ENCODE results near the gene GNG3. TPM values are rescaled to one million over a fixed set of nuclear protein-coding genes. Genes with fewer than 3 reads are reported as not detected.

Gene GNG3
- total RNA-seq, 1 donor, result not detected

DNA sequence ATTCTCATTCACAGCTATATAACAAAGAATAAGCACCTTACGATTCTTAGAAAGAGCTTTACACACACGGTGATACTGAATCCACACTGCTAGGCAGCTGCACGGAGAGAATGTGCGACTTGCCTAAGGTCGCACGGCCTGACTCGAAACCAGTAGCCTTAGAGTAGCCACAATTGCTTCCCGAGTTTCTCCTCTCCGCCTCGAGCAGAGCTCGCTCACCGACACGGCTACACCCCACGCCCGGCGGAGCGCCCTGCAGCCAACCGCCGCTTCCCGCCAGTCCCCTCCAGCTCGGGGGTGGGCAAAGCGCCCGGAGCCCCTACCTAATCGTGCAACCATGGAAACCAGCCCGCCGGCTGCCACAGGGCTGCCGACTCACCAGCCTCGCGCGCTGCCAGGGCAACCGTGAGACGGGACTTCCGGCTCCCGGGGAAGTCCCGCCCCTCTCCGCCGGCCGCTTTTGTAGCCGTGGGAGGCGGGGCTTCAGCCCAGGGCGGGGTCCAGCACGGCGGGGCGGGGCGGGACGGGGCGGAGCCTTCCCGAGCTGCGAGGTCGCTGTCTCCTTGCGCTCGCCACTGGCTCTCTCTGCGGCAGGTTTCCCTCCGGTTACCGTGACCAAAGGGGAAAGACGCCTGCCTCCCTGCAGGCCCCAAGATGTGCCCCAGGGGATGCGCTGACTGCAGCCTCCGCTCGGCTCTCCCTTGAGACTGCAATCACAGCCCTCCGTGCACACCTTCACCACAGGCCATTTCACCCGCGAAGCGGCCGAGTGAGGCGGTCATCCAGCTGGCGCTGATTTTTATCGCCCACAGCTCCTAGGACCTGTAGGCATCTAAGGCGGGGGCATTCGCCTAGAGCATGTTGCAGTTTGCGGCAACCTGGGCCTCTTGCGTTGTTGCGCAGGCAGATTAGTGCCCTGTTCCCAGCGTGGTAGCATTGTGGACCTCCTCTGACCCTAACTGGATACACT is 1.3 kb upstream of the GNG3 start:
- TF ChIP-seq, protein P1, sequence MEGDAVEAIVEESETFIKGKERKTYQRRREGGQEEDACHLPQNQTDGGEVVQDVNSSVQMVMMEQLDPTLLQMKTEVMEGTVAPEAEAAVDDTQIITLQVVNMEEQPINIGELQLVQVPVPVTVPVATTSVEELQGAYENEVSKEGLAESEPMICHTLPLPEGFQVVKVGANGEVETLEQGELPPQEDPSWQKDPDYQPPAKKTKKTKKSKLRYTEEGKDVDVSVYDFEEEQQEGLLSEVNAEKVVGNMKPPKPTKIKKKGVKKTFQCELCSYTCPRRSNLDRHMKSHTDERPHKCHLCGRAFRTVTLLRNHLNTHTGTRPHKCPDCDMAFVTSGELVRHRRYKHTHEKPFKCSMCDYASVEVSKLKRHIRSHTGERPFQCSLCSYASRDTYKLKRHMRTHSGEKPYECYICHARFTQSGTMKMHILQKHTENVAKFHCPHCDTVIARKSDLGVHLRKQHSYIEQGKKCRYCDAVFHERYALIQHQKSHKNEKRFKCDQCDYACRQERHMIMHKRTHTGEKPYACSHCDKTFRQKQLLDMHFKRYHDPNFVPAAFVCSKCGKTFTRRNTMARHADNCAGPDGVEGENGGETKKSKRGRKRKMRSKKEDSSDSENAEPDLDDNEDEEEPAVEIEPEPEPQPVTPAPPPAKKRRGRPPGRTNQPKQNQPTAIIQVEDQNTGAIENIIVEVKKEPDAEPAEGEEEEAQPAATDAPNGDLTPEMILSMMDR (IDR thresholded peaks at IDR 0.05; ENCODE audit: insufficient read depth, low read length), result no peak
- peak overlapping the region; percentile 77 for H3K4me3 ChIP-seq (ENCODE audit: low read depth, low read length)
- DNase-seq (ENCODE audit: low read depth), result peak; percentile 90

DNA sequence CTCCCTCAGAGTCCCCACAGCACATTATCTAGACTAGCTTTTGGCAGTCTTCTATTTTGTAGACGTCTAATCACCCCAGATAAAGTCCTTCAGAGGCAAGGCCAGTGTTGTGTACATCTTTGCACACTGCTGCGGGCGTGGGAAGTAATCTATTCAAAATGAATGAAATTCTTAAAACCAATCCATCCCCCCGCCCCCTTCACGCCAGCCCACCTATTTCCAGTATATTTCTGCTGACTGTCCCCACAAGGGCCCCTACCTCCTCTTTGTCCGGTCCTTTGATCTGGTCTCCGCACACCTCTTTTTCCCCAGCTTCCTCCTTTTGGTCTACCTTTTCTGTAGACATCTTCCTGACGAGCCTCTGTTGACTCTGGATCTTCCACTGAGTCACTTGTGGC is 627 bp upstream of the GNG3 start:
- DNase-seq (ENCODE audit: low read depth), result no peak
- no peak overlapping the region for H3K4me3 ChIP-seq (ENCODE audit: low read depth, low read length)
- TF ChIP-seq, protein P1 (IDR thresholded peaks at IDR 0.05; ENCODE audit: insufficient read depth, low read length), result no peak

DNA sequence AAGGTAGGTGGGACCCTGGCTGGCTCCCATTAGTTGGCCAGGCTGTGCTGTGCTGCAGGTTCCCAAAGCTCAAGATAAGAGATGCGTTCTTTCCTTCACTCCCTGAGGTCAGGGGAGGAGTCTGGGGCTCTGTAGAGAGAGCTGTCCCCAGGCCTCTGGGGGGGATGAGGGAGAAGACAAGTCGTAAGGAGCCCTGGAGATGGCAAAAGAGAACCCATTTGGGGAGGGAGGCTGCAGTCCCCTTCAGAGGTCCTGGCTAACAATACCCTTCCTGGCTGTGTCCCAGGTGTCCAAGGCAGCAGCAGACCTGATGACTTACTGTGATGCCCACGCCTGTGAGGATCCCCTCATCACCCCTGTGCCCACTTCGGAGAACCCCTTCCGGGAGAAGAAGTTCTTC is 916 bp downstream of the GNG3 start:
- DNase-seq (ENCODE audit: low read depth), result no peak
- no peak overlapping the region for H3K4me3 ChIP-seq (ENCODE audit: low read depth, low read length)

DNA sequence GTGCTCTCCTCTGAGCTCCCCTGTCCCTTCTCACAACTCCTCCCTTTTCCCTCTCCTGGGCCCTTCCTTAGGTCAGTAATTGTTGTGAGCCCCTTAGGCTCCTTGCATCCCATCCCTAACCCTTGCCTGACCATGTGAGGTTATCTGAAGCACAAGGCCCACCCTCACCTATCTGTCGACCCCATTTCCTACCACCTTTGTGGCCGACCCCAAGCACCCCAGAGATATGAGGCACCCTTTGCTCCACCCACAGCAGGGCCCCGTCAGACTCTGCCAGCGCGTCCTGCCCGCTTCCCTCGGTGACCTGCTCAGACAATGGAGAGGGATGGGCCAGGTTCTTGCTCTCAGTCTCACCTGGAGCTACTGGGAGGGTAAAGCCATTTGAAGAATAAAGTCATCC is 1.3 kb downstream of the GNG3 start:
- no peak for DNase-seq (ENCODE audit: low read depth)
- TF ChIP-seq, protein P1 (IDR thresholded peaks at IDR 0.05; ENCODE audit: insufficient read depth, low read length), result no peak
- H3K4me3 ChIP-seq (ENCODE audit: low read depth, low read length), result peak overlapping the region; percentile 65

More for the DNA sequence above, 916 bp downstream of the GNG3 start:
- TF ChIP-seq, protein P1 (IDR thresholded peaks at IDR 0.05; ENCODE audit: insufficient read depth, low read length), result no peak

DNA sequence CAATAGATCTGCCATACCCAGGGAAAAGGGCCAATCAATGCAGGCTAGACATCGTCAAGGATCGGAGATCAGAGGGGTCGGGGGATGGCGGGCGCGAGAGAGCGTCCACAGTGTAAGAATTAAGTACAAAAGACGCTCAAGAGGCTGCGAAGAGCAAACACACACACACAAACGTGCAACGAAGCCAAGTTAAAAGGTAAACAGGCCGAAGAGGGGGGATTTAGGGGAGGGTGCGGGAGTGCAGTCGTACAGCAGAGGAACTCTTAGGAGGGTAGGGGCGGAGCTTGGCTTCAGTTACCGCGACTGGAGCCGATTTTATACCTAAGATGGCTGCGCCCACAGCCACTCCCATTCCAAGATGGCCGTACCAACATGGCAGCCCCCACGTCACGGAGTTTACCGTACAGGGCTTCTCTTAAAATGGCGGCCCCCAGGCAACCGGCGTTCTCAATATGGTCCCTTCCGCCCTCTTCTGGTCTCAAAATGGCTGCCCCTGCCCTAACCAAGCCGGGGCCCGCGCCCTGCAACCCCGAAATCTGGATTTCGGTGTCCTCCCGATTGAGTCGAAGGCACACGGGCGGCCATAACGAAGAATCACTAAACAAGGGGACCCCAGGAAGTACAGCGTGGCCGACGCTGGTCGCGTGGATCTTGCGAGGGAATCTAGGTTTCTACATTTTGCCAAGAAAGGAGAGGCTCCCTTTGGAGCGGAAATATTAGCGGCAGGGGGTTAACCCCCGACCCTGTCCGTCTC is 1.9 kb downstream of the GNG3 start:
- TF ChIP-seq, protein P1 (IDR thresholded peaks at IDR 0.05; ENCODE audit: insufficient read depth, low read length), result no peak
- peak overlapping the region; percentile 65 for H3K4me3 ChIP-seq (ENCODE audit: low read depth, low read length)
- DNase-seq (ENCODE audit: low read depth), result peak; percentile 97

DNA sequence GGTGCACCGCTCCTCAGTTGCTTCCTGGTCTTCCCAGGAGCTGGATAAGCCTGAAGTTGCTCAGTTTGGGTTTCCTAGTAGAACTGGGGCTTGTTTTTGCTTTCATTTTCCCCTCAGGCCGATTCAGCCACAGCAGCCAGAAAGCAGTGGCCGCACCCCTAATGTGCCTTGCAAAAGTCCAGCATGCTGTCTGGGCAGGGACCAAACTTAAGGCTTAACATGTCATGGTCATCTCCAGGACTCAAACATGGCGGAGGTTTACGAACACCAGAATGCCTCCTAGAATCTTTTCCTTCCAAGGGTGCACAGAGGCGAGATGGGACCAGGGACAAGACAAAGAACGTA is 2.5 kb downstream of the GNG3 start:
- TF ChIP-seq, protein P1 (IDR thresholded peaks at IDR 0.05; ENCODE audit: insufficient read depth, low read length), result no peak
- H3K4me3 ChIP-seq (ENCODE audit: low read depth, low read length), result peak overlapping the region; percentile 61
- peak; percentile 53 for DNase-seq (ENCODE audit: low read depth)

Measured in fibroblast of the aortic adventitia (primary cell).